PC-3 (cell line): ENCODE results near the gene KSR1.

Experiments
- CTCF ChIP-seq: fragments of 300-600 bp; sonication (generic); conservative IDR thresholded peaks from 2 replicates; pipeline ENCODE4 v1.5.1; 2017; ENCODE audit warnings: antibody characterized with exemption, low read depth, mild to moderate bottlenecking, low read length
- EZH2 ChIP-seq: fragments of 300-600 bp; sonication (generic); IDR thresholded peaks from one replicate; pipeline ENCODE4 v1.6.1; 2017; ENCODE audit warnings: antibody characterized with exemption, mild to moderate bottlenecking, low read length; ENCODE audit not compliant: unreplicated experiment
- EZH2phosphoT487 ChIP-seq: fragments of 300-600 bp; sonication (generic); IDR thresholded peaks from 2 replicates; pipeline ENCODE4 v1.6.1; 2018; ENCODE audit warnings: mild to moderate bottlenecking, antibody characterized with exemption, low read length, borderline replicate concordance

GRCh38 chr17:27630607-27631410 lies 174.6 kb downstream of the KSR1 start, which contains the start of gene LGALS9:
- TF ChIP-seq CTCF (no peak), EZH2 (no peak), EZH2phosphoT487 (no peak)
